Measurements from ENCODE around the gene MYO9B.

GRCh38 chr19:17248011-17248776 lies 172.6 kb downstream of the MYO9B start:
- no peak for TF ChIP-seq CTCF (IDR thresholded peaks at IDR 0.05; ENCODE audit: low read length)
- no peak for TF ChIP-seq EZH2 (IDR thresholded peaks at IDR 0.05; ENCODE audit: borderline replicate concordance, low read length)
